ENCODE data around the gene POP4.

The POP4 gene

GRCh38 chr19:29629836-29630534, 23.9 kb downstream of the POP4 start:
- H3K27me3 ChIP-seq (replicated peaks; ENCODE audit: control insufficient read depth, insufficient read depth, low read length): no peaks in the 10 kb centered on the region; the same call in 1 of the 2 replicates
- H3K36me3 ChIP-seq (ENCODE audit: control insufficient read depth, insufficient read depth, low read length): no peaks in the 10 kb centered on the region
- no peak for TF ChIP-seq CTCF (IDR thresholded peaks at IDR 0.05; ENCODE audit: insufficient read depth, low read length, poor library complexity, severe bottlenecking)
- no peak overlapping the region for H3K4me3 ChIP-seq (replicated peaks; ENCODE audit: low read depth, low read length)
- no peak for DNase-seq (ENCODE audit: extremely low read depth, insufficient read length)

- H3K4me3 ChIP-seq (replicated peaks; ENCODE audit: low read depth, low read length): no peak overlapping the region
- no peaks in the 10 kb centered on the region; the same call in 1 of the 2 replicates for H3K27me3 ChIP-seq (replicated peaks; ENCODE audit: control insufficient read depth, insufficient read depth, low read length)
- H3K36me3 ChIP-seq (ENCODE audit: control insufficient read depth, insufficient read depth, low read length): no peaks in the 10 kb centered on the region
- no peak for DNase-seq (ENCODE audit: extremely low read depth, insufficient read length)
- no peak for TF ChIP-seq CTCF (IDR thresholded peaks at IDR 0.05; ENCODE audit: insufficient read depth, low read length, poor library complexity, severe bottlenecking)
Measured at GRCh38 chr19:29630655-29631054, 24.6 kb downstream of the POP4 start.

GRCh38 chr19:29631450-29631849, 25.4 kb downstream of the POP4 start:
- no peak for DNase-seq (ENCODE audit: extremely low read depth, insufficient read length)
- no peaks in the 10 kb centered on the region for H3K36me3 ChIP-seq (ENCODE audit: control insufficient read depth, insufficient read depth, low read length)
- TF ChIP-seq CTCF (IDR thresholded peaks at IDR 0.05; ENCODE audit: insufficient read depth, low read length, poor library complexity, severe bottlenecking): no peak
- H3K4me3 ChIP-seq (replicated peaks; ENCODE audit: low read depth, low read length): no peak overlapping the region
- H3K27me3 ChIP-seq (replicated peaks; ENCODE audit: control insufficient read depth, insufficient read depth, low read length): no peaks in the 10 kb centered on the region; the same call in 1 of the 2 replicates

- H3K27me3 ChIP-seq (replicated peaks; ENCODE audit: control insufficient read depth, insufficient read depth, low read length): no peaks in the 10 kb centered on the region; the same call in 1 of the 2 replicates
- TF ChIP-seq CTCF (IDR thresholded peaks at IDR 0.05; ENCODE audit: insufficient read depth, low read length, poor library complexity, severe bottlenecking): no peak
- no peak overlapping the region for H3K4me3 ChIP-seq (replicated peaks; ENCODE audit: low read depth, low read length)
- H3K36me3 ChIP-seq (ENCODE audit: control insufficient read depth, insufficient read depth, low read length): no peaks in the 10 kb centered on the region
- DNase-seq (ENCODE audit: extremely low read depth, insufficient read length): no peak
Measured at GRCh38 chr19:29634002-29634401, 27.9 kb downstream of the POP4 start.

GRCh38 chr19:29634423-29635130, 28.5 kb downstream of the POP4 start:
- no peak for TF ChIP-seq CTCF (IDR thresholded peaks at IDR 0.05; ENCODE audit: insufficient read depth, low read length, poor library complexity, severe bottlenecking)

More at GRCh38 chr19:29634423-29635130, 28.5 kb downstream of the POP4 start:
- no peaks in the 10 kb centered on the region; the same call in 1 of the 2 replicates for H3K27me3 ChIP-seq (replicated peaks; ENCODE audit: control insufficient read depth, insufficient read depth, low read length)
- H3K4me3 ChIP-seq (replicated peaks; ENCODE audit: low read depth, low read length): no peak overlapping the region
- H3K36me3 ChIP-seq (ENCODE audit: control insufficient read depth, insufficient read depth, low read length): no peaks in the 10 kb centered on the region
- DNase-seq (ENCODE audit: extremely low read depth, insufficient read length): no peak

Measured in GM06990 (cell line).